ENCODE data around the gene FMNL1.

DNA sequence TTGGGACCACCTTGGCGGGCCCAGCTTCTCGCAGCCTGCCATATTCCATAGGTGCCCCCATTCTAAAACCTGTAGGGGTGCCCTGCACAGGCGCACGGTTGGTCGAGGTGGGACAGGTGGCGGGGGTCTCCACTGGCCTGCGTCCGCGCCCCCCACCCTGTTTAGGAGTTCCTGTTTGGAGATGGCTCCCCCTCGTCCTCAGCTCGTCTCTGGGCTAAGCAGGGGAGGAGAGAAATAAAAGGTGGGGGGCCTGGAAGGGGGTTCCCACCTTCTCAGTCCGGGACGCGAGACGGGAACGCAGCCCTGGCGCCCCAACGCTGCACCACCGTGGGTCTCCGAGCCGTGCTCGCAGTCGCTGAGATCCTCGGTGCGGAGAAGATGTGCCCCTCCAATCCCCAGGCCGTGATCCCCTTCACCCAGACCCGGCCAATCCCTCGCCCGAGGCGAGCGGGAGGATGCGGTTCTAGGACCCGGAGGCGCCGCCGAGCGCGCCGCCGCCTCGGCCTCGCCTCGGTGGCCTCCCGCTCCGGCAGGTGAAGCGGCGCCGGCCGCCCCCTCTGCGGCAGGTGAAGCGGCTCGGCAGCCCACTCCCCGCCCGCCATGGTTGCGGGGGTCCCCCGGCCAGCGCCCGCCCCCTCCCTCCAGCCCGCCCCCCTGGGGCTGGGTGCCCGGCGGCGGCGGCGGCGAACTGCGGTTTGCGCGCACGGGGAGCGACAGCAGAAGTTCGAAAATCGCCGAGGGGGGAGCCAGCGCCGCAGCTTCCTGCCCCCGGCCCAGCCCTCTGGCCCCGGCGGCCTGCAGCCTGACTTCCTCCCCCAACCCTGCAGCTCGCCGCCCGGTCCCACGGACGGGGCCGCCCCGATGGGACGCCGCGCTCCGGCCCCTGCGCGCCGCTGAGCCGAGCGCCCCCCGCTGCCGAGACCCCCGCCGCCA, at the start of gene FMNL1:
- TF ChIP-seq, protein P1, sequence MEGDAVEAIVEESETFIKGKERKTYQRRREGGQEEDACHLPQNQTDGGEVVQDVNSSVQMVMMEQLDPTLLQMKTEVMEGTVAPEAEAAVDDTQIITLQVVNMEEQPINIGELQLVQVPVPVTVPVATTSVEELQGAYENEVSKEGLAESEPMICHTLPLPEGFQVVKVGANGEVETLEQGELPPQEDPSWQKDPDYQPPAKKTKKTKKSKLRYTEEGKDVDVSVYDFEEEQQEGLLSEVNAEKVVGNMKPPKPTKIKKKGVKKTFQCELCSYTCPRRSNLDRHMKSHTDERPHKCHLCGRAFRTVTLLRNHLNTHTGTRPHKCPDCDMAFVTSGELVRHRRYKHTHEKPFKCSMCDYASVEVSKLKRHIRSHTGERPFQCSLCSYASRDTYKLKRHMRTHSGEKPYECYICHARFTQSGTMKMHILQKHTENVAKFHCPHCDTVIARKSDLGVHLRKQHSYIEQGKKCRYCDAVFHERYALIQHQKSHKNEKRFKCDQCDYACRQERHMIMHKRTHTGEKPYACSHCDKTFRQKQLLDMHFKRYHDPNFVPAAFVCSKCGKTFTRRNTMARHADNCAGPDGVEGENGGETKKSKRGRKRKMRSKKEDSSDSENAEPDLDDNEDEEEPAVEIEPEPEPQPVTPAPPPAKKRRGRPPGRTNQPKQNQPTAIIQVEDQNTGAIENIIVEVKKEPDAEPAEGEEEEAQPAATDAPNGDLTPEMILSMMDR (IDR thresholded peaks at IDR 0.05; ENCODE audit: low read depth, low read length, missing input control), result no peak
- TF ChIP-seq GABPA (IDR thresholded peaks at IDR 0.05 in 1 of 2, conservative IDR thresholded peaks at IDR 0.05 in 1 of 2) (no peak), REST (IDR thresholded peaks at IDR 0.05) (no peak), ATF3 (IDR thresholded peaks at IDR 0.05) (no peak), FOXA2 (IDR thresholded peaks at IDR 0.05) (no peak), YY1 (IDR thresholded peaks at IDR 0.05) (no peak), SP1 (IDR thresholded peaks at IDR 0.05) (no peak), MAX (IDR thresholded peaks at IDR 0.05) (no peak), RAD21 (IDR thresholded peaks at IDR 0.05) (no peak), TAF1 (conservative IDR thresholded peaks at IDR 0.05) (no peak), EGR1 (IDR thresholded peaks at IDR 0.05; ENCODE audit: low read depth in 2 of 2) (no peak), HNF4A (conservative IDR thresholded peaks at IDR 0.05) (no peak)
- TF ChIP-seq, protein P2, sequence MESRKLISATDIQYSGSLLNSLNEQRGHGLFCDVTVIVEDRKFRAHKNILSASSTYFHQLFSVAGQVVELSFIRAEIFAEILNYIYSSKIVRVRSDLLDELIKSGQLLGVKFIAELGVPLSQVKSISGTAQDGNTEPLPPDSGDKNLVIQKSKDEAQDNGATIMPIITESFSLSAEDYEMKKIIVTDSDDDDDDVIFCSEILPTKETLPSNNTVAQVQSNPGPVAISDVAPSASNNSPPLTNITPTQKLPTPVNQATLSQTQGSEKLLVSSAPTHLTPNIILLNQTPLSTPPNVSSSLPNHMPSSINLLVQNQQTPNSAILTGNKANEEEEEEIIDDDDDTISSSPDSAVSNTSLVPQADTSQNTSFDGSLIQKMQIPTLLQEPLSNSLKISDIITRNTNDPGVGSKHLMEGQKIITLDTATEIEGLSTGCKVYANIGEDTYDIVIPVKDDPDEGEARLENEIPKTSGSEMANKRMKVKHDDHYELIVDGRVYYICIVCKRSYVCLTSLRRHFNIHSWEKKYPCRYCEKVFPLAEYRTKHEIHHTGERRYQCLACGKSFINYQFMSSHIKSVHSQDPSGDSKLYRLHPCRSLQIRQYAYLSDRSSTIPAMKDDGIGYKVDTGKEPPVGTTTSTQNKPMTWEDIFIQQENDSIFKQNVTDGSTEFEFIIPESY (IDR thresholded peaks at IDR 0.05), result no peak

Measured in liver (tissue), 3 donors.